GM12891 (cell line): ENCODE results near the gene PLCB1.

ENCODE experiments used
- PAX5 ChIP-seq: IDR thresholded peaks from 2 replicates; pipeline ENCODE4 v1.6.1; 2011; ENCODE audit warnings: low read length, moderate library complexity, mild to moderate bottlenecking; ENCODE audit not compliant: insufficient read depth, severe bottlenecking
- POLR2A ChIP-seq: IDR thresholded peaks from 2 replicates; pipeline ENCODE4 v1.6.1; 2011; ENCODE audit warnings: low read depth, low read length, control low read depth
- POLR2AphosphoS5 ChIP-seq: IDR thresholded peaks from 2 replicates; pipeline ENCODE4 v1.6.1; 2011; ENCODE audit warnings: low read depth, low read length, control low read depth
- SPI1 ChIP-seq: IDR thresholded peaks from 2 replicates; pipeline ENCODE4 v1.6.1; 2011; ENCODE audit warnings: low read depth, low read length, control low read depth
- TAF1 ChIP-seq: IDR thresholded peaks from 2 replicates; pipeline ENCODE4 v1.6.1; 2011; ENCODE audit warnings: low read depth, low read length, control low read depth

GRCh38 chr20:8352486-8352885, 220.4 kb downstream of the PLCB1 start:
- TF ChIP-seq POLR2AphosphoS5 (no peak), POLR2A (no peak), TAF1 (no peak), SPI1 (no peak), PAX5 (no peak)
